HG03097 (cell line): ENCODE measurements around the gene ATOSB.

ENCODE experiments used
- ATAC-seq: cut with Tn5 transposase; IDR thresholded peaks from one replicate; pipeline ENCODE4 v1.9.1; 2021; ENCODE audit not compliant: unreplicated experiment, low FRiP score

ATOSB gene

DNA sequence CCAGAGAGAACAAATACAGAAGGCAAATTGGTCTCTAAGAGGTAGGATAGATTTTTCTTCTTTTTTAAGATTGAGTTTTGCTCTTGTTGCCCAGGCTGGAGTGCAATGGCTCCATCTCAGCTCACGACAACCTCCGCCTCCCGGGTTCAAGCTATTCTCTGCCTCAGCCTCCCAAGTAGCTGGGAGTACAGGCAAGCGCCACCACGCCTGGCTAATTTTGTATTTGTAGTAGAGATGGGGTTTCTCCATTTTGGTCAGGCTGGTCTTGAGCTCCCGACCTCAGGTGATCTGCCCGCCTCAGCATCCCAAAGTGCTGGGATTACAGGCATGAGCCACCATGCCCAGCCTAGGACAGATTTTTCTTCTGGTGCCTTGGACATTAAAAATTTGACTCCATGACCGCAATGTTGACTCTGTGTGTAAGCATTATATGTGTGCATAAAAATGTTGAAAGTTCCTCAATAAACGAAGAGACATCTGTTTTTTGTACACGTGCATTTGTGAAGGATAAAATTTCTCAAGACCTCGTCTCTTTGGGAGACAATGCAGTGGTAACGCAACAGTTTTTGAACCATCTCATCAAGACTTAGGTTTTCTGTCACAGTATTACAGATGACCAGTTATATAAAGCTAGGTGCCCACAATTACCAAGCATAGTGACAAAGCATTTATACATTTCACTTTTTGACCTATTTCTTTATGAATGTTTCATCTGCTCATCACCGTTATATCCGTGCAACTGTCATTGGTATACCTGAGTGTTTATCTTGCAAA lies 60.6 kb downstream of the ATOSB start:
- ATAC-seq = no peak

DNA sequence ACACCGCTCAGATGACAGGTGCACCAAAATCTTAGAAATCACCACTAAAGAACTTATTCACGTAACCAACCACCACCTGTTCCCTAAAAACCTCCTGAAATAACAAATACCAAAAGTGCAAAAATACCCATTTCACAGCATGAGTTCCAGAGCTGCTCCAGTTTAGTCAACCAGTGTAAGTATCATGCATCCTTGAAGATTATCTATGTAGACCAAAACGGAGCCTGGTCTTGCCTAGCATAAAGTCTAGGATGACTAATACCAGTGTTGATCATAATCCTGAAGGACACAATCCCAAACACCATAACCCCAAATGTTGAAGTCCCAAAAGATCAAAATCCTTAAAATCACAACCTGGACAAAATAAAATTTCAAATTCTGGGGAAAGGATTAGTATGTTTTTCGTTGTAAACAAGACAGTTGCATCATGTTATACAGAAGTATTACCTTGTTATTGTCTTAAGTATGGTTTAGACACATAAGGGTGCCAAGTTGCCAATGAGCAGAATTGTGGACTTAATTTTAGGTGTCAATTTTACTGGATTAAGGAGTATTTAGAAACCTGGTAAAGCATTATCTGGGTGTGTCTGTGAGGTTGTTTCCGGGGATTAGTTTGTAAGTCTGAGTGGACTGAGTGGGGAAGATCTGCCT lies 61.4 kb downstream of the ATOSB start:
- ATAC-seq = no peak
